GM12878 (cell line): ENCODE results near the gene CD300A. TPM values are rescaled to one million over a fixed set of nuclear protein-coding genes. Genes with fewer than 3 reads are reported as not detected.

Experiments
- ATAC-seq: fragments of 200-7000 bp; cut with Tn5 transposase; 3 replicates; pipeline ENCODE4 v1.9.1; 2020; ENCODE audit warnings: mild to moderate bottlenecking, moderate library complexity
- BruUV-seq: library from RNA; stranded (reverse); fragments of 400-500 nt; replicated peaks from 2 replicates; lab custom pipeline; 2021; lab: Mats Ljungman, UMichigan
- CTCF ChIA-PET: fragments of 300-600 bp; sonication (Branson Sonifier 250); formaldehyde crosslinking; extraction: SDS; loops from one replicate; lab custom pipeline; 2021; ENCODE audit warnings: inconsistent platforms; lab: Yijun Ruan, JAX
- POLR2A ChIA-PET: fragments of 350-600 bp; formaldehyde crosslinking; extraction: SDS; loops from one replicate; lab custom pipeline; 2021; ENCODE audit warnings: inconsistent platforms; lab: Charles Lee
- RAD21 ChIA-PET: fragments of 300-600 bp; sonication (Branson Sonifier 250); formaldehyde crosslinking; loops from one replicate; lab custom pipeline; 2023; ENCODE audit warnings: antibody characterized with exemption; ENCODE audit not compliant: unreplicated experiment; lab: Charles Lee
- SMC1A ChIA-PET: fragments of 300-600 bp; sonication (Branson Sonifier 250); formaldehyde crosslinking; loops from one replicate; lab custom pipeline; 2023; ENCODE audit not compliant: unreplicated experiment, uncharacterized antibody; lab: Charles Lee
- DNase-seq: peaks from one replicate; pipeline ENCODE4 v3.0.0-alpha.2; 2011; ENCODE audit warnings: low read depth, low spot score
- FAIRE-seq: peaks from 3 replicates; lab custom pipeline; 2011; peaks lifted over from hg19 to GRCh38; lab: Jason Lieb, UNC
- H2AFZ ChIP-seq: 2 replicates; pipeline ENCODE4 v1.6.0; 2011; ENCODE audit warnings: low read depth, low read length, control low read depth; ENCODE audit not compliant: control insufficient read depth
- H3K27ac ChIP-seq: 2 replicates; pipeline ENCODE4 v1.5.1; 2011; ENCODE audit warnings: control low read depth; ENCODE audit not compliant: control insufficient read depth, insufficient read depth
- H3K27me3 ChIP-seq, 2 experiments: replicated peaks in 1 of 2; 2 replicates each; pipeline versions ENCODE4 v1.6.0 to v1.6.1; 2011; ENCODE audit warnings: low read length in 1 of 2; ENCODE audit not compliant: control insufficient read depth in 2 of 2, insufficient read depth in 2 of 2
- H3K36me3 ChIP-seq, 2 experiments: 2 replicates each; pipeline ENCODE4 v1.5.1; 2011; ENCODE audit warnings: low read length in 1 of 2; ENCODE audit not compliant: control insufficient read depth in 2 of 2, insufficient read depth in 2 of 2
- H3K4me1 ChIP-seq: 2 replicates; pipeline ENCODE4 v1.6.1; 2011; ENCODE audit warnings: mild to moderate bottlenecking, low read length, moderate library complexity, mixed read lengths; ENCODE audit not compliant: control insufficient read depth, insufficient read depth
- H3K4me2 ChIP-seq: 2 replicates; pipeline ENCODE4 v1.6.0; 2011; ENCODE audit warnings: control low read depth; ENCODE audit not compliant: control insufficient read depth, insufficient read depth
- H3K4me3 ChIP-seq: fragments of 200-600 bp; sonication (generic); 2 replicates; pipeline ENCODE4 v1.5.1; 2016
- H3K79me2 ChIP-seq: 2 replicates; pipeline ENCODE4 v1.6.0; 2011; ENCODE audit warnings: low read length; ENCODE audit not compliant: control insufficient read depth, insufficient read depth
- H3K9ac ChIP-seq: 2 replicates; pipeline ENCODE4 v1.8.0; 2011; ENCODE audit warnings: low read length, control low read depth, mixed read lengths; ENCODE audit not compliant: control insufficient read depth, insufficient read depth
- H3K9me3 ChIP-seq: replicated peaks from 3 replicates; pipeline ENCODE4 v1.5.1; 2011; ENCODE audit warnings: mild to moderate bottlenecking, low read length; ENCODE audit not compliant: control insufficient read depth, insufficient read depth
- H4K20me1 ChIP-seq: 2 replicates; pipeline ENCODE4 v1.6.0; 2011; ENCODE audit not compliant: control insufficient read depth, insufficient read depth
- HDAC6 ChIP-seq: fragments of 200-600 bp; sonication (generic); IDR thresholded peaks from one replicate; pipeline ENCODE4 v1.8.0; 2017; ENCODE audit warnings: antibody characterized with exemption; ENCODE audit not compliant: unreplicated experiment
- TAF1 ChIP-seq: IDR thresholded peaks from 2 replicates; pipeline ENCODE4 v1.6.1; 2011; ENCODE audit warnings: mild to moderate bottlenecking, low read depth, low read length, borderline replicate concordance
- TCF7 ChIP-seq: IDR thresholded peaks from 2 replicates; pipeline ENCODE4 v1.6.1; 2014; ENCODE audit warnings: antibody characterized with exemption, borderline replicate concordance
- WGBS: methylation state at CpG from one replicate; pipeline ENCODE4 v1.1.6; 2016; ENCODE audit warnings: low lambda C conversion rate; ENCODE audit not compliant: insufficient replicate concordance, insufficient coverage; ENCODE audit errors: missing lambda C conversion rate; 5-methylcytosine and 5-hydroxymethylcytosine counted together
- in situ Hi-C: fragments of 300-500 bp; cut with MboI; formaldehyde crosslinking; loops from 9 replicates; pipeline ENCODE4 v1.14.3; 2018; ENCODE audit warnings: mixed read lengths
- intact Hi-C: fragments of 100-400 bp; cut with micrococcal nuclease; formaldehyde crosslinking; loops from one replicate; pipeline ENCODE4 v1.14.2; 2022; ENCODE audit not compliant: unreplicated experiment
- polyA plus RNA-seq, 11 experiments: library from polyadenylated mRNA; depleted of rRNA in 4 of 11; unstranded in 6 of 11; stranded (reverse) in 5 of 11; fragments of >200 nt; fragmentation: Nextera tagmentation in 4 of 11; fragmentation: Illumina TruSeq in 1 of 11; extraction: Ambion mirVana in 4 of 11; extraction: Trizol in 1 of 11; gene quantifications; 1 replicate in 1 of 11; 2 replicates in 10 of 11; pipeline versions ENCODE4 v1.2.1 to v1.2.3, GENCODE V29; 2011 to 2016; ENCODE audit warnings: inconsistent platforms in 2 of 11, missing spikeins in 2 of 11, low read depth in 1 of 11
- total RNA-seq, 4 experiments: library from RNA; depleted of rRNA in 3 of 4; stranded (reverse); fragments of >200 nt in 3 of 4; fragmentation: Illumina TruSeq in 1 of 4; extraction: Trizol in 1 of 4; gene quantifications; 2 replicates each; pipeline versions ENCODE4 v1.2.1 to v1.2.3, GENCODE V29; 2013 to 2021
- TF ChIP-seq, protein P1 (sequence below): IDR thresholded peaks from 2 replicates; pipeline ENCODE4 v1.6.1; 2011; ENCODE audit warnings: mild to moderate bottlenecking, low read depth, low read length, moderate library complexity; ENCODE audit not compliant: insufficient replicate concordance
- TF ChIP-seq, protein P2 (sequence below): fragments of 450-650 bp; IDR thresholded peaks from 2 replicates; pipeline ENCODE4 v1.6.1; 2018; ENCODE audit warnings: mild to moderate bottlenecking, low read depth, moderate library complexity; ENCODE audit not compliant: partially characterized antibody
- TF ChIP-seq, protein P3 (sequence below), 3 experiments: IDR thresholded peaks in 2 of 3; conservative IDR thresholded peaks in 1 of 3; 2 replicates each; pipeline ENCODE4 v1.5.1; 2011; ENCODE audit warnings: low read depth in 3 of 3, low read length in 3 of 3, mild to moderate bottlenecking in 3 of 3, control low read depth in 2 of 3, moderate library complexity in 2 of 3, inconsistent platforms in 1 of 3, mixed read lengths in 1 of 3; ENCODE audit not compliant: control insufficient read depth in 2 of 3, insufficient read depth in 1 of 3; ENCODE audit errors: extremely low read depth in 1 of 3
- TF ChIP-seq, protein P4 (sequence below): IDR thresholded peaks from 2 replicates; pipeline ENCODE4 v1.6.1; 2011; ENCODE audit warnings: low read depth, low read length, improper control_type of control experiment, borderline replicate concordance
- TF ChIP-seq, protein P5 (sequence below): IDR thresholded peaks from 2 replicates; pipeline ENCODE4 v1.6.1; 2012; ENCODE audit warnings: low read length, inconsistent platforms

The CD300A gene
- total and polyA plus RNA-seq, 10 of the 15 experiments (the other 5 are each of a cell fraction or from before 2014, with no cell fraction given), result 10.6 to 128 (median 36.1) TPM

DNA sequence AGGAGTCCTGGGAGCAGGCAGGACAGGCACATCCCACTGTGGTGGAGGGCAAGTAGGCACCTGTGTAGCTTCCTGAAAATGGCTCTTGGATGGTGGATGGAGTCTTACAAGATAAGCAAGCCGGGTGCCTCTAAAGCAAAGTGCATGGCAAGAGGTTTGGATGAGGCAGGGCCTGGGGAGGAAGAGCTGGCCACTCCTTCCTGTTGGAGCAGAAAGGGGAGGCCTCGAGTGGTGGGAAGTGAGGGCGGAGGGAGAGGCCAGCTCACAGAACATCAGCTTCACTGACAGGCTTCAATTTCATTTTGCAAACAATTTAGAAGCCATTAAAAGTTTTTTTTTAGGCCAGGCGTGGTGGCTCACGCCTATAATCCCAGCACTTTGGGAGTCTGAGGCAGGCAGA lies 31.0 kb downstream of the CD300A start (continued):
- TF ChIP-seq, protein P1, sequence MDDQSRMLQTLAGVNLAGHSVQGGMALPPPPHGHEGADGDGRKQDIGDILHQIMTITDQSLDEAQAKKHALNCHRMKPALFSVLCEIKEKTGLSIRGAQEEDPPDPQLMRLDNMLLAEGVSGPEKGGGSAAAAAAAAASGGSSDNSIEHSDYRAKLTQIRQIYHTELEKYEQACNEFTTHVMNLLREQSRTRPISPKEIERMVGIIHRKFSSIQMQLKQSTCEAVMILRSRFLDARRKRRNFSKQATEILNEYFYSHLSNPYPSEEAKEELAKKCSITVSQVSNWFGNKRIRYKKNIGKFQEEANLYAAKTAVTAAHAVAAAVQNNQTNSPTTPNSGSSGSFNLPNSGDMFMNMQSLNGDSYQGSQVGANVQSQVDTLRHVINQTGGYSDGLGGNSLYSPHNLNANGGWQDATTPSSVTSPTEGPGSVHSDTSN, result no peak

DNA sequence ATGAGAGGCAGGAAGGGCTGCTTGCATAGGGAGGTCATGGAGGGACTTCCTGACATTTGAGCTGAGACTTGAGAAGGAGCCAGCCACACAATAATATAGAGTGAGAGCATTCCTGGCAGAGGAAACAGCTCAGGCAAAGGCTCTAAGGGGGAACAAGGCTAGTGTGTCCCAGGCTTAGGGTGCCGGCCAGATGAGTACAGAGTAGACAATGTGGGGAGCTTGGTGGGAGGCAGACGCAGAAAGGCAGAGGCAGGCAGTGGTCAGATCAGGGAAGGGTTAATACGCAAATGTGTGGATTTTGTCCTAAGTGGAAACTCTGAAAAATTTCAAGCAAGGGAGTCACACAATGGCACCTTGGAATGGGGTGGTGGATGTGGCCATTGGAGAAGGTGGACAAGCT lies 33.6 kb downstream of the CD300A start:
- H3K9ac ChIP-seq, result no peak overlapping the region
- no peak for ATAC-seq
- DNase-seq, result no peak
- SMC1A ChIA-PET, result interaction anchor here (1.6 to 1.8 kb wide), 3 partner anchors 12 to 121 kb away, joined by 4 to 6 read pairs (median 5); no protein-coding TSS in a partner anchor
- H3K4me1 ChIP-seq, result no peaks in the 10 kb centered on the region
- no peak overlapping the region for H3K4me2 ChIP-seq
- H3K27me3 ChIP-seq, result no peaks in the 10 kb centered on the region
- in situ Hi-C loops (no loop called here), intact Hi-C loops (no loop called here)
- no peak for FAIRE-seq
- POLR2A ChIA-PET, result interaction anchor here (1.3 to 2.3 kb wide), 2 partner anchors 31 to 33 kb away, joined by 3 to 5 read pairs; partner anchors contain the start of gene CD300LB
- no peak overlapping the region for H3K27ac ChIP-seq
- CTCF ChIA-PET, result interaction anchor here (0.5 to 4.2 kb wide), 7 partner anchors 8 to 121 kb away, joined by 3 to 15 read pairs (median 4); no protein-coding TSS in a partner anchor
- H3K79me2 ChIP-seq, result no peaks in the 10 kb centered on the region
- no peaks in the 10 kb centered on the region for H3K36me3 ChIP-seq
- no peak overlapping the region for H3K4me3 ChIP-seq
- 87% methylated on average over 3 of the region's 3 CpGs for WGBS
- no peaks in the 10 kb centered on the region for H3K9me3 ChIP-seq
- H2AFZ ChIP-seq, result no peak overlapping the region
- BruUV-seq, result no TSS peak
- H4K20me1 ChIP-seq, result no peaks in the 10 kb centered on the region
- RAD21 ChIA-PET, result interaction anchor here (0.8 to 1.1 kb wide), 2 partner anchors 43 to 121 kb away, joined by 3 to 4 read pairs; no protein-coding TSS in a partner anchor
- TF ChIP-seq HDAC6 (no peak), TAF1 (no peak), TCF7 (no peak)
- TF ChIP-seq, protein P2, sequence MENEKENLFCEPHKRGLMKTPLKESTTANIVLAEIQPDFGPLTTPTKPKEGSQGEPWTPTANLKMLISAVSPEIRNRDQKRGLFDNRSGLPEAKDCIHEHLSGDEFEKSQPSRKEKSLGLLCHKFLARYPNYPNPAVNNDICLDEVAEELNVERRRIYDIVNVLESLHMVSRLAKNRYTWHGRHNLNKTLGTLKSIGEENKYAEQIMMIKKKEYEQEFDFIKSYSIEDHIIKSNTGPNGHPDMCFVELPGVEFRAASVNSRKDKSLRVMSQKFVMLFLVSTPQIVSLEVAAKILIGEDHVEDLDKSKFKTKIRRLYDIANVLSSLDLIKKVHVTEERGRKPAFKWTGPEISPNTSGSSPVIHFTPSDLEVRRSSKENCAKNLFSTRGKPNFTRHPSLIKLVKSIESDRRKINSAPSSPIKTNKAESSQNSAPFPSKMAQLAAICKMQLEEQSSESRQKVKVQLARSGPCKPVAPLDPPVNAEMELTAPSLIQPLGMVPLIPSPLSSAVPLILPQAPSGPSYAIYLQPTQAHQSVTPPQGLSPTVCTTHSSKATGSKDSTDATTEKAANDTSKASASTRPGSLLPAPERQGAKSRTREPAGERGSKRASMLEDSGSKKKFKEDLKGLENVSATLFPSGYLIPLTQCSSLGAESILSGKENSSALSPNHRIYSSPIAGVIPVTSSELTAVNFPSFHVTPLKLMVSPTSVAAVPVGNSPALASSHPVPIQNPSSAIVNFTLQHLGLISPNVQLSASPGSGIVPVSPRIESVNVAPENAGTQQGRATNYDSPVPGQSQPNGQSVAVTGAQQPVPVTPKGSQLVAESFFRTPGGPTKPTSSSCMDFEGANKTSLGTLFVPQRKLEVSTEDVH, result no peak
- TF ChIP-seq, protein P3, sequence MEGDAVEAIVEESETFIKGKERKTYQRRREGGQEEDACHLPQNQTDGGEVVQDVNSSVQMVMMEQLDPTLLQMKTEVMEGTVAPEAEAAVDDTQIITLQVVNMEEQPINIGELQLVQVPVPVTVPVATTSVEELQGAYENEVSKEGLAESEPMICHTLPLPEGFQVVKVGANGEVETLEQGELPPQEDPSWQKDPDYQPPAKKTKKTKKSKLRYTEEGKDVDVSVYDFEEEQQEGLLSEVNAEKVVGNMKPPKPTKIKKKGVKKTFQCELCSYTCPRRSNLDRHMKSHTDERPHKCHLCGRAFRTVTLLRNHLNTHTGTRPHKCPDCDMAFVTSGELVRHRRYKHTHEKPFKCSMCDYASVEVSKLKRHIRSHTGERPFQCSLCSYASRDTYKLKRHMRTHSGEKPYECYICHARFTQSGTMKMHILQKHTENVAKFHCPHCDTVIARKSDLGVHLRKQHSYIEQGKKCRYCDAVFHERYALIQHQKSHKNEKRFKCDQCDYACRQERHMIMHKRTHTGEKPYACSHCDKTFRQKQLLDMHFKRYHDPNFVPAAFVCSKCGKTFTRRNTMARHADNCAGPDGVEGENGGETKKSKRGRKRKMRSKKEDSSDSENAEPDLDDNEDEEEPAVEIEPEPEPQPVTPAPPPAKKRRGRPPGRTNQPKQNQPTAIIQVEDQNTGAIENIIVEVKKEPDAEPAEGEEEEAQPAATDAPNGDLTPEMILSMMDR (IDR thresholded peaks at IDR 0.05 in 2 of 3, conservative IDR thresholded peaks at IDR 0.05 in 1 of 3; ENCODE audit: control insufficient read depth in 2 of 3, extremely low read depth in 1 of 3, insufficient read depth in 1 of 3, low read depth in 3 of 3, low read length in 3 of 3), result no peak
- TF ChIP-seq, protein P4, sequence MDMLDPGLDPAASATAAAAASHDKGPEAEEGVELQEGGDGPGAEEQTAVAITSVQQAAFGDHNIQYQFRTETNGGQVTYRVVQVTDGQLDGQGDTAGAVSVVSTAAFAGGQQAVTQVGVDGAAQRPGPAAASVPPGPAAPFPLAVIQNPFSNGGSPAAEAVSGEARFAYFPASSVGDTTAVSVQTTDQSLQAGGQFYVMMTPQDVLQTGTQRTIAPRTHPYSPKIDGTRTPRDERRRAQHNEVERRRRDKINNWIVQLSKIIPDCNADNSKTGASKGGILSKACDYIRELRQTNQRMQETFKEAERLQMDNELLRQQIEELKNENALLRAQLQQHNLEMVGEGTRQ, result no peak
- TF ChIP-seq, protein P5, sequence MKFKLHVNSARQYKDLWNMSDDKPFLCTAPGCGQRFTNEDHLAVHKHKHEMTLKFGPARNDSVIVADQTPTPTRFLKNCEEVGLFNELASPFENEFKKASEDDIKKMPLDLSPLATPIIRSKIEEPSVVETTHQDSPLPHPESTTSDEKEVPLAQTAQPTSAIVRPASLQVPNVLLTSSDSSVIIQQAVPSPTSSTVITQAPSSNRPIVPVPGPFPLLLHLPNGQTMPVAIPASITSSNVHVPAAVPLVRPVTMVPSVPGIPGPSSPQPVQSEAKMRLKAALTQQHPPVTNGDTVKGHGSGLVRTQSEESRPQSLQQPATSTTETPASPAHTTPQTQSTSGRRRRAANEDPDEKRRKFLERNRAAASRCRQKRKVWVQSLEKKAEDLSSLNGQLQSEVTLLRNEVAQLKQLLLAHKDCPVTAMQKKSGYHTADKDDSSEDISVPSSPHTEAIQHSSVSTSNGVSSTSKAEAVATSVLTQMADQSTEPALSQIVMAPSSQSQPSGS, result no peak
